Stimulated activated CD4-positive, alpha-beta T cell treated with anti-CD3 and anti-CD28 coated beads, Interleukin-2, amount 100 ng/mL, for 24 hours (primary cell): Measurements from ENCODE around the gene WDR27.

Source experiments
- DNase-seq, 2 donors: peaks; one replicate each; pipeline ENCODE4 v3.0.0-alpha.2; 2020

Gene WDR27

GRCh38 chr6:169707772-169708171 is 5.9 kb upstream of the WDR27 start:
- DNase-seq, result no peak

- peak in 1 of 2 donors; percentile 46 for DNase-seq
Measured at GRCh38 chr6:169702840-169703246, 1.0 kb upstream of the WDR27 start.

GRCh38 chr6:169701311-169701953 is 397 bp downstream of the WDR27 start:
- no peak for DNase-seq

- DNase-seq, result no peak
Measured at GRCh38 chr6:169700296-169700695, 1.5 kb downstream of the WDR27 start.

- DNase-seq, result peak; percentile 30 to 34
Measured at GRCh38 chr6:169697115-169697514, 4.7 kb downstream of the WDR27 start.

DNA sequence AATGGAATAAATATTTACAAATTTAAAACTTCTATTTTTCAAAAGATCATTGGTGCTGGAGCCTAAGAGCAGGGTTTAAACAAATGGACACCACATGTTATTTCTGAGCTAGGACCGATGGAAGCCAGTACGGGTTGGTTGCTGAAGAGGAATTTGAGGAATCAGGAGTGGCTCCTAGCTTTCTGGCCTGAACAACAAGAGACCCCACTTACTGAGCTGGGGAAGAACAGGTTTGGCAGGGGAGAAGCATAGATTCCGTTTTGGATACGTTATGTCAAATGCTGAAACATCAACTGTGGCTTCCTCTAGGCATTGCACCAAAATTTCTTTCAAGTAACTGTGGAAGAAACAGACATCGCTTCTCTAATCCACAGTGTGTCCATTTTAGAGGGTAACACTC is 6.7 kb downstream of the WDR27 start:
- no peak for DNase-seq

- no peak for DNase-seq
Measured at GRCh38 chr6:169692516-169692915, 9.3 kb downstream of the WDR27 start.

GRCh38 chr6:169691260-169691659 is 10.6 kb downstream of the WDR27 start:
- no peak for DNase-seq

GRCh38 chr6:169689287-169689686 is 12.5 kb downstream of the WDR27 start:
- DNase-seq, result no peak

DNA sequence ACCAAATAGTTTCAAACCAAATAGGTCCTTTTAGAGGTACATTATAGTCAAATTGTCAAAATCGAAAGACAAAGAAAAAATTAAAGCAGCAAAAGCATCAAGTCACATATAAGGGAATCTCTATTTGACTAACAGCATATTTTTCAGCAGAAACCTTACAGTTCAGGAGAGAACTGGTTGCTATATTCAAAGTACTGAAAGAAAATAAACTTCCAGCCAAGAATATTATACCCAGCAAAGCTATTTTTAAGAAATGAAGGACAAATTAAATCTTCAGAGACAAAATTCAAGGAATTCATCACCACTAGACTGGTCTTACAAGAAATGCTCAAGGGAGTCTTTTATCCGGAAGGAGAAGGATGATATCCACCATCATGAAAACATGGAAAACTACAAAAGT is 16.0 kb downstream of the WDR27 start:
- DNase-seq, result no peak

GRCh38 chr6:169684056-169684455 is 17.8 kb downstream of the WDR27 start:
- no peak for DNase-seq

DNA sequence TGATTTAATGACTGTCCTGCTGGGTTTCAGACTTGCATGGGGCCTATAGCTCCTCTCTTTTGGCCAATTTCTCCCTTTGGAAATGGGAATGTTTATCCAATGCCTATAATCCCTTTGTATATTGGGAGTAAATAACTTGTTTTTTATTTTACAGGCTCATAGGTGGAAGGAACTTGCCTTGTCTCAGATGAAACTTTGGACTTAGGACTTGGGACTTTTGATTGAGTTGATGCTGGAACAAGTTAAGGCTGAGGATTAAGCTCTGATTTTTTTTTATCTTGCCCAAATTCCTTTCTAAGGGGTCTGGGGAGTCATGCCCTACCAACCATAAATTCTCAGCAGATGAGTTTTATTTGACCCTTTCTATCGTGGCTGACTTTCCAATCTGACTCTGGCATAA is 23.5 kb downstream of the WDR27 start:
- DNase-seq, result no peak

DNA sequence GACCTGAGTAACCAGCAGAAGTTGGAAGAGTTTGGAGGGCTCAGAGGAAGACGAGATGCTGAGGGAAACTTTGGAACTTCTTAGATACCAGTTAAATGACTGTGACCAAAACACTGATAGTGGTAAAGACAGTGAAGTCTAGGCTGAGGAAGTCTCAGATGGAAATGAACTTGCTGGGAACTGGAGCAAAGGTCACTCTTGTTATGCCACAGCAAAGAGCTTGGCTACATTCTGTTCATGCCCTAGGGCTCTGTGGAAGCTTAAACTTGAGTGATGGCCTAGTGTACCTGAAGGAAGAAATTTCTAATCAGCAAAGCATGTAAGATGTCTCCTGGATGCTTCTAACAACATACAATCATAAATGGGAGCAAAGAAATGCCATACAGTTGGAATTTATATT is 24.7 kb downstream of the WDR27 start:
- DNase-seq, result no peak

- DNase-seq, result no peak
Measured at GRCh38 chr6:169675011-169675410, 26.8 kb downstream of the WDR27 start.

DNA sequence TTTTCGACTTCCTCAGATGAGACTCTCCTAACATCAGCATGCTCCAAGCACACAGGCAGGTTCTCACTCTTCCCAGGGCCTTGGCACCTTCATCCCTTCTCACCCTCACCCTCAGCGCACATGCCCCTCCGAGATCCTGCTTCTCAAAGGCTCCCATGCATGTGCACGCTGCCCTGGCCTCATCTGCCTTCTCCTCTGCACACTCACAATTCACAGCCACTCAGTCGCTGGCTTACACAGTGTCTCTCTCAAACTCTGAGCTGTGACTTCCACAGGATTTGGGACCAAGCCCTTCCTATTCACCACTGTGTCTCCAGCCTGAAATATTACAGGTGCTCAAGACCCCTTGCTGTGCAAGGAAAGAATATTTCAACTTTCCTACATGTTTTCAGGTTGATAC is 30.3 kb downstream of the WDR27 start:
- no peak for DNase-seq

DNA sequence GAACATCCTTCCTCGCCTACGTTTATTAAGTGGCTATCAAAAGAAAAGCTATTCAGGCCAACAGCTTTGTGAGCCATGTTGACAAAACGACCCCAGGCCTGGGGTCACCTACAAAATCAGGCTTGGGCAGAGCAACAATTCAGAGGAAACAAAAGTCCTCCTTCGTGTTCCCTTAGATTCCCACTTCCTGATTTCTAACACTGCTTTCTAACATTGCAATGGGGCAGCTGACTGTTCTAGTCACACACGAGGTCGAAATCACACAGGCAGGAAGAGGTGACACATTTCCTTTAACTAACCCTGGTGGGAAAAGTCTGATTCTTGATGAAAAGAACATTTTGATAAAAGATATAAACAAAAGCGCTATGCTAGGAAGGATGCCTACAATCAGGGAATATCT is 31.9 kb downstream of the WDR27 start:
- DNase-seq, result no peak

DNA sequence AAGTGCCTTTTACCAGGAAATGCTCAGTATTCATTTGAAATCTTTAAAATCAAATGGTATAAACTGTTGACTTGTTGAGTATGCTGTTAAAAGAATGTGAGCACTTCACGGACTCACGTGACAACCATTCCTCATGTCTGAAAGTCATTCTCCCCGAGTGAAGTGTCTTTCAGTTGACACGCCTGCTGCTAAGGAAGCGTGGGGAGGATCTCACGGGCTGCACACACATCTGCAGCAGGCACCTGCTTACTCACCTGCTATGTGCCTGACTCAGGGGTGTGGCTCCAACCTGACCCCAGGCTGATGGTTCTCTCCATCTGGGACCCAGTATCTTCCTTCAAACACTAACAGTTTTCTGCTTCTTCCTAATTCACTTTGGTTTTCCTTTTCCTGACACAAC is 32.7 kb downstream of the WDR27 start:
- DNase-seq, result no peak

DNA sequence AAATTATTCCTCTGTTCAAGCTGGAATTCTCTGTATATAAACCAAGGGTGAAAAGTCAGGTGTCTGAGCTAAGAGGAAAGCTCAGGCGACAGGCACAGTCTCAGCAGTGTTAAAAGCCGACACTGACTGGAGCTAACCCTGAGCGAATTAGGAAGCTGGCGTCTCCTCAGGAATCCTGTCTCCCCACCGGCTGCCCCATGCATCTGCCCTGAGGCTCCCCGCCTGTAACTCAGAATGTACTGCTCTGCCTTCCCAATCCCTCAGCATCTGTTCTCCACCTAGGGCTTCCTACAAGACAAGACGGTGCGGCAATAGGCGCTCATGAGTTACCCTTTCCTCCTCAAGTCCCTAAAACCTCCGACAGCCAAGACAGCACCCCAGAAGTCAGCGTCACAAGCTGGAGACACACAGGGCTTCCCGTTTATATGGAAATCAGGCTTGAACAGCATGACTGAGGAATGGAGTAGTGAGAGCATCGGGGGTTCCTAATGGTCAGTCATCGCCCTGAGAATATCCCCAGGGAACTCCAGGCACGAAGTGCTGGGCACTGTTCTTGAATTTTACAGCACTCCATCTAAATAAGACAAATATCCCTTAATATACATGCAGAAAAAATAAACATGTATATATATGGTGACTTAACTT is 33.5 kb downstream of the WDR27 start:
- DNase-seq, result no peak

- no peak for DNase-seq
Measured at GRCh38 chr6:169667716-169668115, 34.1 kb downstream of the WDR27 start.

GRCh38 chr6:169666441-169666840 is 35.4 kb downstream of the WDR27 start:
- no peak for DNase-seq

DNA sequence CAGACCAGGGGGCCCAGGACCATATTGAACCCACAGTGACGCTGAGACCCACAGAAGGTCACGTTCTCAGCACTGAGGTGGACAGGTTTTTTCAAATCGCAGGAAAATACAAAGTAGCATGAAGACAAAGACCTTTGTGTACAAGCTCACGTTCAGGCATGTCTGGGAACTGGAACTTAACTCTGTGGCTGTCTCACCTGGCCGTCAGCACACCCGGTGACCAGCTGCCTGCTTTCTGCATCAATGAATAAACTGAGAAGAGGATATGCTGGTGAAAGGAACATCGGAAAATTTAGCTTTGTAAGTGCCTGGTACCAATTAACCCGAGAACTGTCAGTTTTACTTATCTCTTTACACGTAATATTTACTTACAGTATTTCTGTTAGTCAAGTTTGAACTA is 36.5 kb downstream of the WDR27 start:
- DNase-seq, result no peak

DNA sequence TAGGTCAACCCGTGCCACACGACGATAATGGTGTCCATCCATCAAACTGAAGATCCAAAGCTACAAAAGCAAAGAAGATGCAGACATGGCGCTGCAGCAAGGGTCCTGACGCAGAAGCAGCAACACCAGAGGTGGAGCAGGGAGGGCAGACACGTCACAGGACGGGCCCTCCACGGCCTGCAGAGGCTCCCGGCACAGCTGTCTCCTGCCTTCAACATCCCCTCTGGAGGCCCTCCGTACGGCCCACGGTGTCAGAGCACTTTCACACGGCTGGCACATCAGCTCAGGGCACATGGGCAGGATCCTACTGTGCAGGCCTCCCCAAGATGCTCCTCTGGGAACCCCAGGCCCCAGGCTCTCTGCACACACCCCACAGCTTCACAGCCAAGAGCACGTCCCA is 37.6 kb downstream of the WDR27 start:
- no peak for DNase-seq

DNA sequence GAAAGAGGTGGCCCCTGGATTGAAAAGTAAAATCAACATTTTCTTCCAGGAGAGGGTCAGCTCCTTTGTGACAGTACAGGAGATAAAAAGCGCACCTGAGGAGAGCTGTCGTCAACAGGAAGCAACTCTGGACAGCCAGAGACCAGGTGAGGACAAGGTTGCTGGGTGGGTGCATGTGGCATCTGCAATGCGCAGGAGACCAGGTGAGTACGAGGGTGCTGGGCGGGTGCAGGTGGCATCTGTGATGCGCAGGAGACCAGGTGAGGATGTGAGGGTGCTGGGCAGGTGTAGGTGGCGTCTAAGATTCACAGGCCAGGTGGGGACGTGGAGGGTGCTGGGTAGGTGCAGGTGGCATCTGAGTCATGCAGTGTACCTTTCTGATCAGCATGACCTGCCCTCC is 38.4 kb downstream of the WDR27 start:
- DNase-seq, result no peak

DNA sequence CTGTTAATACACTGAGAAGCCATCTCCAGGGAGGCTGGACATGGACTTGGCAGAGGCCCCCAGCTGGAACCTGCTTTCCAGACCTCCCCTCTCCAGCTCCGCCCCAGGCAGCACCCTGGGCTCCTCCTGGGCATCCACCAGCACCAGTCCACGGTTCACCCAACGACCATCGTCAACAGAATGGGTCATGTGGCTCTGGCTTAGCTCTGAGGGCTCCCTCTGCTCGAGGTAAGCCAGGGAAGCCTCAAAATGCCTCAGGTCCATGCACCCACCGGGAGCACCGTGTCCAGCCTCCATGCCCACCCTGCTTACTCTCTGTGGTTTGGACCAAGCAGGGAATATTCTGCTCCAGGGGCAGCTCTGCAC is 40.5 kb downstream of the WDR27 start:
- no peak for DNase-seq

DNA sequence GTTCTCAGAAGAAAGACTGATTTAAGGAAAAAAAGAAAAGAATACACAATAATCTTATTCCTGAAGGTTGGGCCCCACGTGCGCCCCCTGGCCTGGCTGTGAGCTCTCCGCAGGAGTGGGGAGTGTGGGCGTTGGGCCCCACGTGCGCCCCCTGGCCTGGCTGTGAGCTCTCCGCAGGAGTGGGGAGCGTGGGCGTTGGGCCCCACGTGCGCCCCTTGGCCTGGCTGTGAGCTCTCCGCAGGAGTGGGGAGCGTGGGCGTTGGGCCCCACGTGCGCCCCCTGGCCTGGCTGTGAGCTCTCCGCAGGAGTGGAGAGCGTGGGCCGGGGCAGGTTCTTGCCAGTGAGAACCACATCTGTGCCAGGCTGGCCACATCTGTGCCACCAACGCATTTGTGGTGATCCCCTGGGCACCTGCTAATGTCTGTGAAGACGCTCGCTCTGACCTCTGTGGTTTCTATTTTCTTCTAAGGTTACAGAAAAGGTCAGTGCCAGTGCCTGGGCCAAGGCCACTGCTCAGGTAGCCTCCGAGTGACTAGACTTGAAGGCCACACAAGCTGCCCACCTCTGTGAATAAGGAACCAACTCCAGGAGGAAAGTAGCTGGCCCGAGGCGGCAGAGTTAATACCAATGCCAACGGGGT is 41.0 kb downstream of the WDR27 start:
- DNase-seq, result no peak
